Gastrocnemius medialis (tissue), 4 donors: ENCODE measurements around the gene CCSER1.

Source experiments
- POLR2A ChIP-seq, 2 donors: fragments of 450-650 bp; IDR thresholded peaks; one replicate each; pipeline ENCODE4 v1.6.1; 2017; ENCODE audit warnings: antibody characterized with exemption in 2 of 2, mild to moderate bottlenecking in 2 of 2, moderate library complexity in 2 of 2
- TF ChIP-seq, protein P1 (sequence below), 5 experiments: fragments of 450-650 bp in 3 of 5; fragments of 200-600 bp in 2 of 5; sonication (generic) in 2 of 5; IDR thresholded peaks in 4 of 5; conservative IDR thresholded peaks in 1 of 5; 1 replicate in 4 of 5; 2 replicates in 1 of 5; pipeline ENCODE4 v1.5.1; 2016 to 2019; ENCODE audit warnings: antibody characterized with exemption in 5 of 5, mild to moderate bottlenecking in 3 of 5, moderate library complexity in 3 of 5

DNA sequence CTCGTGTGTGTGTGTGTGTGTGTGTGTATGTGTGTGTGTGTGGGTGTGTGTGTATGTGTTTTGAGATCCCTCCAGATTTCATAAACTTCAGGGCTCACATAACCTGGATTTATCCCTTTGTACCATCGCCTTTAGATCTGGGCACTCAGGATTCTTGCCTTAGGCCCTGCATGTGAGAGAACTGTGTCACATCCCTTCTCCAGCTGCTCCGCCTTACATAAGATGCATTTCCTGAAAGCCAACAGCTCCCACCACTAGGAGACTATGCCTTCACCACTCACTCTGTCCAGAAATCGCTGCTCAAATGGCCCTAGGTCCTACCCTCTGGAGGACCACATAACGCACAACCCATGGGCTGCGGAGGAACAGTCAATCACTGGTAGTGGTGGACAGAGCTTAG, 348.8 kb downstream of the CCSER1 start:
- TF ChIP-seq, protein P1, sequence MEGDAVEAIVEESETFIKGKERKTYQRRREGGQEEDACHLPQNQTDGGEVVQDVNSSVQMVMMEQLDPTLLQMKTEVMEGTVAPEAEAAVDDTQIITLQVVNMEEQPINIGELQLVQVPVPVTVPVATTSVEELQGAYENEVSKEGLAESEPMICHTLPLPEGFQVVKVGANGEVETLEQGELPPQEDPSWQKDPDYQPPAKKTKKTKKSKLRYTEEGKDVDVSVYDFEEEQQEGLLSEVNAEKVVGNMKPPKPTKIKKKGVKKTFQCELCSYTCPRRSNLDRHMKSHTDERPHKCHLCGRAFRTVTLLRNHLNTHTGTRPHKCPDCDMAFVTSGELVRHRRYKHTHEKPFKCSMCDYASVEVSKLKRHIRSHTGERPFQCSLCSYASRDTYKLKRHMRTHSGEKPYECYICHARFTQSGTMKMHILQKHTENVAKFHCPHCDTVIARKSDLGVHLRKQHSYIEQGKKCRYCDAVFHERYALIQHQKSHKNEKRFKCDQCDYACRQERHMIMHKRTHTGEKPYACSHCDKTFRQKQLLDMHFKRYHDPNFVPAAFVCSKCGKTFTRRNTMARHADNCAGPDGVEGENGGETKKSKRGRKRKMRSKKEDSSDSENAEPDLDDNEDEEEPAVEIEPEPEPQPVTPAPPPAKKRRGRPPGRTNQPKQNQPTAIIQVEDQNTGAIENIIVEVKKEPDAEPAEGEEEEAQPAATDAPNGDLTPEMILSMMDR (IDR thresholded peaks at IDR 0.05 in 4 of 5, conservative IDR thresholded peaks at IDR 0.05 in 1 of 5): no peak
- TF ChIP-seq POLR2A (IDR thresholded peaks at IDR 0.05): no peak
